Measurements from ENCODE around the gene KLF9.

DNA sequence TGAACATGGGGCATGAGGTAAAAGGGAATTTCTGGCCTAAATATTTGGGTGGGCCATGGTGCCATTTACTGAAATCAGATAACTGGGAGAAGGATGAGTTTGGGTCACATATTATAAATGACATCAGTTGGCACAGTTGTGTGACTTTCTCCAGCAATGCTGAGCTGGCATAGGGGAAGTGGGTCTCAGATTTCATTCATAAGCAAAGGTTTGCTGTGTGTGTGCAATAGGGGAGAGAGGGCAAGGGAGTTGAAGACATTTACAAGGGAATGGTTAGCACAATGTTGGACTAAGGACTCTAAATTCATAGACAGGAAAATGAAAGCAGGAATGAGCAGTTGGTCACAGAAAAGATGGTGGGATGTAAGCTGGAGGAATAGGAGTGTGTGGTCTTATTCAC is 47.8 kb upstream of the KLF9 start:
- TF ChIP-seq POLR2A (IDR thresholded peaks at IDR 0.05; ENCODE audit: low read depth, low read length): no peak
- TF ChIP-seq TAF1 (IDR thresholded peaks at IDR 0.05; ENCODE audit: borderline replicate concordance, low read depth, low read length): no peak

Data from GM12892 (cell line).